Measurements from ENCODE around the gene CASP8. TPM values are rescaled to one million over a fixed set of nuclear protein-coding genes. Genes with fewer than 3 reads are reported as not detected.

The CASP8 gene
- total and polyA plus RNA-seq, 2 of the 8 experiments (the other 6 are each of a cell fraction or from before 2014, with no cell fraction given) = 2.3 to 3.6 TPM

GRCh38 chr2:201223089-201224073 lies 37.0 kb upstream of the CASP8 start:
- Histone ChIP-seq H2AK5ac (ENCODE audit: low read depth, low read length) (no peak overlapping the region), H3K4me1 (replicated peaks in 1 of 4; ENCODE audit: control insufficient read depth in 3 of 4, insufficient read depth in 4 of 4, low read length in 3 of 4) (peaks cover 5 to 23% (median 13%) of the 10 kb centered on the region in 4 experiments; a peak in 6 of 7 replicates), H3K27ac (ENCODE audit: low read depth, low read length) (no peak overlapping the region), H2BK15ac (ENCODE audit: low read length) (no peak overlapping the region), H3K4ac (replicated peaks; ENCODE audit: insufficient read length, low read depth, low read length) (no peak overlapping the region), H2BK12ac (ENCODE audit: low read depth, low read length) (no peak overlapping the region), H2BK5ac (ENCODE audit: low read depth, low read length) (no peak overlapping the region), H3K56ac (replicated peaks; ENCODE audit: insufficient read length, low read depth, low read length) (no peak overlapping the region), H3K18ac (ENCODE audit: extremely low read depth, low read length) (no peak overlapping the region), H3K23ac (ENCODE audit: insufficient read length) (no peak overlapping the region), H4K91ac (replicated peaks; ENCODE audit: insufficient read length, low read length) (no peak overlapping the region), H3K9me3 (ENCODE audit: insufficient read depth in 2 of 2, low read depth in 1 of 2, low read length in 1 of 2) (no peaks in the 10 kb centered on the region; a peak in 1 of 4 replicates), H2BK20ac (ENCODE audit: low read length) (no peak overlapping the region), H3K79me1 (ENCODE audit: low read depth, low read length) (no peaks in the 10 kb centered on the region), H3K36me3 (ENCODE audit: control insufficient read depth in 2 of 4, insufficient read depth in 4 of 4, low read length in 3 of 4) (no peaks in the 10 kb centered on the region), H4K8ac (ENCODE audit: extremely low read depth, insufficient read depth, low read length) (peak overlapping the region; percentile 18; the same call in 1 of the 2 replicates), H3K4me3 (ENCODE audit: extremely low read depth in 1 of 4, insufficient read depth in 2 of 4, low read depth in 3 of 4, low read length in 4 of 4) (no peak overlapping the region), H4K20me1 (replicated peaks in 1 of 2; ENCODE audit: control insufficient read depth in 1 of 2, insufficient read depth in 2 of 2, low read length in 2 of 2) (no peaks in the 10 kb centered on the region), H2BK120ac (replicated peaks; ENCODE audit: low read depth, low read length) (no peak overlapping the region), H3K27me3 (replicated peaks in 1 of 4; ENCODE audit: control insufficient read depth in 3 of 4, extremely low read depth in 1 of 4, insufficient read depth in 3 of 4, low read length in 3 of 4) (no peaks in the 10 kb centered on the region), H3K14ac (ENCODE audit: insufficient read length) (no peak overlapping the region), H3K4me2 (ENCODE audit: insufficient read depth in 1 of 2, low read depth in 2 of 2, low read length in 2 of 2) (no peak overlapping the region), H4K5ac (ENCODE audit: insufficient read length, low read depth, low read length) (no peak overlapping the region), H2AFZ (ENCODE audit: low read length) (no peak overlapping the region), H3K23me2 (ENCODE audit: low read depth, low read length) (no peaks in the 10 kb centered on the region), H3K9ac (replicated peaks in 1 of 4; ENCODE audit: extremely low read depth in 1 of 4, low read depth in 3 of 4, low read length in 3 of 4) (no peak overlapping the region), H3K79me2 (ENCODE audit: control insufficient read depth in 1 of 2, insufficient read depth in 2 of 2, low read length in 2 of 2) (no peaks in the 10 kb centered on the region)
- no peak for TF ChIP-seq RAD21 (IDR thresholded peaks at IDR 0.05 in 1 of 2, conservative IDR thresholded peaks at IDR 0.05 in 1 of 2; ENCODE audit: low read depth in 2 of 2, low read length in 2 of 2)
- no peak for TF ChIP-seq SRF (IDR thresholded peaks at IDR 0.05; ENCODE audit: low read depth, low read length)
- TF ChIP-seq PHF8 (conservative IDR thresholded peaks at IDR 0.05; ENCODE audit: low read depth, low read length) = no peak
- TF ChIP-seq GABPA (IDR thresholded peaks at IDR 0.05; ENCODE audit: borderline replicate concordance, insufficient read depth, low read length) = no peak
- POLR2A ChIA-PET (ENCODE audit: partially characterized antibody) = interaction anchor here (3.6 kb wide), 1 partner anchor 9 kb away, joined by 9 read pairs; no protein-coding TSS in a partner anchor
- DNase-seq (ENCODE audit: low read depth in 1 of 2, low spot score in 2 of 2) = peak in 1 of 2 experiments; percentile 34
- WGBS, 2 experiments (ENCODE audit: extremely low coverage in 1 of 2, insufficient coverage in 1 of 2, insufficient read length in 1 of 2, insufficient replicate concordance in 2 of 2, low coverage in 1 of 2, low lambda C conversion rate in 2 of 2, missing lambda C conversion rate in 1 of 2) = 95% methylated on average over 7 of the region's 8 CpGs; no CpG with 5 or more reads in 1 of the 2 experiments
- CTCF ChIA-PET (ENCODE audit: partially characterized antibody) = interaction anchor here (0.5 to 5.1 kb wide), 3 partner anchors 9 to 125 kb away, joined by 3 to 40 read pairs (median 4); partner anchors contain the start of gene CASP10
- FAIRE-seq = no peak
